IMR-90 (cell line): ENCODE data around the gene MMRN1. TPM values are rescaled to one million over a fixed set of nuclear protein-coding genes. Genes with fewer than 3 reads are reported as not detected.

ENCODE experiments used
- ATAC-seq: fragments of 200-7000 bp; cut with Tn5 transposase; 2 replicates; pipeline ENCODE4 v1.9.1; 2020; ENCODE audit warnings: low read depth, mild to moderate bottlenecking, moderate library complexity
- BruUV-seq: library from RNA; stranded (reverse); fragments of 400-500 nt; replicated peaks from 2 replicates; lab custom pipeline; 2021; lab: Mats Ljungman, UMichigan
- CTCF ChIA-PET: fragments of 300-600 bp; formaldehyde crosslinking; extraction: SDS; loops from one replicate; lab custom pipeline; 2021; ENCODE audit warnings: antibody characterized with exemption; lab: Yijun Ruan, JAX
- POLR2A ChIA-PET: fragments of 300-600 bp; sonication (Branson Sonifier 250); formaldehyde crosslinking; loops from one replicate; lab custom pipeline; 2022; ENCODE audit warnings: antibody characterized with exemption; ENCODE audit not compliant: unreplicated experiment; lab: Charles Lee
- DNase-seq: peaks from one replicate; pipeline ENCODE4 v3.0.0; 2013
- H2AFZ ChIP-seq: replicated peaks from 2 replicates; pipeline ENCODE3; 2013; ENCODE audit warnings: low read length, mild to moderate bottlenecking; ENCODE audit not compliant: poor library complexity
- H2AK5ac ChIP-seq: 2 replicates; pipeline ENCODE4 v1.6.1; 2013; ENCODE audit warnings: low read depth, low read length, inconsistent platforms
- H2AK9ac ChIP-seq: replicated peaks from 2 replicates; pipeline ENCODE3; 2013; ENCODE audit warnings: mild to moderate bottlenecking, low read depth, low read length, moderate library complexity; ENCODE audit not compliant: poor library complexity
- H2BK120ac ChIP-seq: 2 replicates; pipeline ENCODE4 v1.6.1; 2013; ENCODE audit warnings: low read depth, low read length, inconsistent platforms
- H2BK15ac ChIP-seq: 3 replicates; pipeline ENCODE4 v1.6.1; 2013; ENCODE audit warnings: low read depth, low read length, inconsistent platforms
- H2BK20ac ChIP-seq: 2 replicates; pipeline ENCODE4 v1.6.1; 2013; ENCODE audit warnings: low read depth, mild to moderate bottlenecking, inconsistent platforms, low read length, moderate library complexity
- H2BK5ac ChIP-seq: 2 replicates; pipeline ENCODE4 v1.6.1; 2013; ENCODE audit warnings: mild to moderate bottlenecking, low read depth, low read length, inconsistent platforms; ENCODE audit not compliant: poor library complexity, severe bottlenecking
- H3K14ac ChIP-seq: replicated peaks from 2 replicates; pipeline ENCODE4 v1.6.1; 2013; ENCODE audit warnings: low read depth, low read length, inconsistent platforms
- H3K18ac ChIP-seq: 2 replicates; pipeline ENCODE4 v1.6.1; 2013; ENCODE audit warnings: low read depth, low read length, control low read depth
- H3K23ac ChIP-seq: 2 replicates; pipeline ENCODE4 v1.6.1; 2013; ENCODE audit warnings: low read depth, low read length, inconsistent platforms
- H3K27ac ChIP-seq: 2 replicates; pipeline ENCODE4 v1.5.1; 2013; ENCODE audit warnings: mild to moderate bottlenecking, control low read depth, low read length; ENCODE audit not compliant: insufficient read depth
- H3K27me3 ChIP-seq: 2 replicates; pipeline ENCODE4 v1.6.1; 2013; ENCODE audit warnings: low read length; ENCODE audit not compliant: control insufficient read depth, insufficient read depth
- H3K36me3 ChIP-seq: 2 replicates; pipeline ENCODE4 v1.6.1; 2013; ENCODE audit warnings: low read length, mixed read lengths; ENCODE audit not compliant: control insufficient read depth, insufficient read depth
- H3K4ac ChIP-seq: 2 replicates; pipeline ENCODE4 v1.6.1; 2013; ENCODE audit warnings: low read depth, low read length, inconsistent platforms
- H3K4me1 ChIP-seq: 2 replicates; pipeline ENCODE4 v1.6.1; 2013; ENCODE audit warnings: low read length, mixed read lengths; ENCODE audit not compliant: control insufficient read depth, insufficient read depth
- H3K4me2 ChIP-seq: 2 replicates; pipeline ENCODE4 v1.6.1; 2013; ENCODE audit warnings: low read depth, mild to moderate bottlenecking, control low read depth, low read length, moderate library complexity
- H3K4me3 ChIP-seq: 2 replicates; pipeline ENCODE4 v1.5.1; 2013; ENCODE audit warnings: low read depth, mild to moderate bottlenecking, control low read depth, low read length, moderate library complexity; ENCODE audit not compliant: insufficient read depth
- H3K56ac ChIP-seq: 2 replicates; pipeline ENCODE4 v1.6.1; 2013; ENCODE audit warnings: low read length, inconsistent platforms; ENCODE audit not compliant: insufficient read depth; ENCODE audit errors: extremely low read depth
- H3K79me1 ChIP-seq, 2 experiments: 2 replicates each; pipeline ENCODE4 v1.6.1; 2013; ENCODE audit warnings: low read length in 2 of 2, inconsistent platforms in 1 of 2, low read depth in 1 of 2
- H3K9ac ChIP-seq: 2 replicates; pipeline ENCODE4 v1.6.1; 2013; ENCODE audit warnings: low read depth, low read length, control low read depth
- H3K9me1 ChIP-seq: 2 replicates; pipeline ENCODE4 v1.6.1; 2013; ENCODE audit warnings: low read length, inconsistent platforms; ENCODE audit not compliant: insufficient read depth
- H3K9me3 ChIP-seq: 2 replicates; pipeline ENCODE4 v1.6.1; 2013; ENCODE audit warnings: low read length; ENCODE audit not compliant: control insufficient read depth, insufficient read depth
- H4K20me1 ChIP-seq: 2 replicates; pipeline ENCODE4 v1.6.1; 2013; ENCODE audit warnings: low read length, inconsistent platforms; ENCODE audit not compliant: insufficient read depth
- H4K5ac ChIP-seq: 2 replicates; pipeline ENCODE4 v1.6.1; 2013; ENCODE audit warnings: mild to moderate bottlenecking, low read depth, low read length, control low read depth
- H4K8ac ChIP-seq, 2 experiments: 2 replicates each; pipeline ENCODE4 v1.6.1; 2013; ENCODE audit warnings: low read depth in 2 of 2, low read length in 2 of 2, control low read depth in 1 of 2, inconsistent platforms in 1 of 2
- H4K91ac ChIP-seq: 2 replicates; pipeline ENCODE4 v1.6.1; 2013; ENCODE audit warnings: low read depth, low read length, inconsistent platforms; ENCODE audit not compliant: insufficient read depth
- BHLHE40 ChIP-seq: fragments of 150-350 bp; IDR thresholded peaks from 2 replicates; pipeline ENCODE4 v1.6.1; 2016; ENCODE audit warnings: mild to moderate bottlenecking, low read depth, low read length
- CEBPB ChIP-seq: IDR thresholded peaks from 2 replicates; pipeline ENCODE4 v1.6.1; 2012; ENCODE audit warnings: low read depth, low read length, improper control_type of control experiment
- CHD1 ChIP-seq: IDR thresholded peaks from 2 replicates; pipeline ENCODE4 v1.6.1; 2012; ENCODE audit warnings: low read depth, low read length, improper control_type of control experiment
- CTCF ChIP-seq: conservative IDR thresholded peaks from 2 replicates; pipeline ENCODE4 v1.5.1; 2012; ENCODE audit warnings: mild to moderate bottlenecking, low read depth, low read length, improper control_type of control experiment
- ELK1 ChIP-seq: fragments of 150-350 bp; IDR thresholded peaks from 2 replicates; pipeline ENCODE4 v1.6.1; 2016; ENCODE audit warnings: low read depth, mild to moderate bottlenecking, low read length, moderate library complexity, borderline replicate concordance
- FOS ChIP-seq: fragments of 150-350 bp; IDR thresholded peaks from 2 replicates; pipeline ENCODE4 v1.6.1; 2016; ENCODE audit warnings: low read depth, low read length
- MAFK ChIP-seq: IDR thresholded peaks from 2 replicates; pipeline ENCODE4 v1.6.1; 2012; ENCODE audit warnings: low read depth, low read length, improper control_type of control experiment
- MAZ ChIP-seq: IDR thresholded peaks from 2 replicates; pipeline ENCODE4 v1.6.1; 2012; ENCODE audit warnings: low read depth, mild to moderate bottlenecking, low read length, improper control_type of control experiment, moderate library complexity, borderline replicate concordance
- MXI1 ChIP-seq: IDR thresholded peaks from 2 replicates; pipeline ENCODE4 v1.6.1; 2012; ENCODE audit warnings: low read depth, mild to moderate bottlenecking, low read length, moderate library complexity, borderline replicate concordance
- NFE2L2 ChIP-seq: fragments of 150-350 bp; IDR thresholded peaks from 2 replicates; pipeline ENCODE4 v1.6.1; 2016; ENCODE audit warnings: low read depth, mild to moderate bottlenecking, low read length
- POLR2A ChIP-seq: IDR thresholded peaks from 2 replicates; pipeline ENCODE4 v1.6.1; 2012; ENCODE audit warnings: mild to moderate bottlenecking, low read depth, low read length
- RAD21 ChIP-seq: IDR thresholded peaks from 2 replicates; pipeline ENCODE4 v1.6.1; 2012; ENCODE audit warnings: low read length, improper control_type of control experiment
- RCOR1 ChIP-seq: IDR thresholded peaks from 2 replicates; pipeline ENCODE4 v1.6.1; 2012; ENCODE audit warnings: mild to moderate bottlenecking, low read length, improper control_type of control experiment; ENCODE audit not compliant: insufficient replicate concordance
- RFX5 ChIP-seq: IDR thresholded peaks from 2 replicates; pipeline ENCODE4 v1.8.0; 2012; ENCODE audit warnings: low read depth, mild to moderate bottlenecking, low read length, moderate library complexity
- SMC3 ChIP-seq: fragments of 150-350 bp; IDR thresholded peaks from 2 replicates; pipeline ENCODE4 v1.6.1; 2016; ENCODE audit warnings: low read depth, mild to moderate bottlenecking, antibody characterized with exemption, low read length, moderate library complexity
- USF2 ChIP-seq: fragments of 150-350 bp; IDR thresholded peaks from 2 replicates; pipeline ENCODE4 v1.6.1; 2017; ENCODE audit warnings: mild to moderate bottlenecking, antibody characterized with exemption, low read length, low read depth
- WGBS, 2 experiments: methylation state at CpG; one replicate each; pipeline versions ENCODE4 v1.1.5 to v1.1.7; 2013; ENCODE audit warnings: missing lambda C conversion rate in 2 of 2; ENCODE audit not compliant: insufficient read length in 1 of 2; ENCODE audit errors: extremely low coverage in 2 of 2; 5-methylcytosine and 5-hydroxymethylcytosine counted together
- dilution Hi-C: fragments of 300-500 bp; cut with HindIII; formaldehyde crosslinking; loops from one replicate; pipeline ENCODE4 v1.14.3; 2018; ENCODE audit warnings: low sequenced_read_pairs; ENCODE audit not compliant: unreplicated experiment
- in situ Hi-C: fragments of 300-500 bp; cut with MboI; formaldehyde crosslinking; loops from 3 replicates; pipeline ENCODE4 v1.14.3; 2019; ENCODE audit warnings: low sequenced_read_pairs, inconsistent platforms, mixed read lengths
- intact Hi-C: fragments of 100-400 bp; cut with micrococcal nuclease; formaldehyde crosslinking; loops from 2 replicates; pipeline ENCODE4 v1.10.0; 2022
- polyA plus RNA-seq, 3 experiments: library from polyadenylated mRNA; depleted of rRNA; stranded (reverse); fragments of >200 nt; gene quantifications; 2 replicates each; pipeline ENCODE4 v1.2.3, GENCODE V29; 2012; ENCODE audit warnings: low replicate concordance in 1 of 3
- total RNA-seq: library from RNA; depleted of rRNA; stranded (reverse); fragments of >200 nt; gene quantifications from 2 replicates; pipeline ENCODE4 v1.2.3, GENCODE V29; 2012

MMRN1 gene
- total and polyA plus RNA-seq, 2 of the 4 experiments (the other 2 are of a cell fraction): not detected

GRCh38 chr4:89922848-89923416, 28.3 kb downstream of the MMRN1 start:
- Histone ChIP-seq H3K36me3 (no peaks in the 10 kb centered on the region), H3K56ac (no peak overlapping the region), H3K79me1 (no peaks in the 10 kb centered on the region), H3K23ac (no peak overlapping the region), H2BK120ac (no peak overlapping the region), H3K4me1 (no peaks in the 10 kb centered on the region), H2BK20ac (no peak overlapping the region), H3K9me1 (no peaks in the 10 kb centered on the region), H2BK5ac (no peak overlapping the region), H2AK9ac (no peak overlapping the region), H3K4ac (no peak overlapping the region), H4K20me1 (no peaks in the 10 kb centered on the region), H3K14ac (no peak overlapping the region), H4K91ac (no peak overlapping the region), H2AFZ (no peak overlapping the region), H3K4me2 (no peak overlapping the region), H4K5ac (no peak overlapping the region), H3K18ac (no peak overlapping the region), H2AK5ac (no peak overlapping the region), H3K4me3 (no peak overlapping the region), H3K9ac (no peak overlapping the region), H2BK15ac (no peak overlapping the region), H3K27ac (no peak overlapping the region), H4K8ac (no peak overlapping the region), H3K9me3 (no peaks in the 10 kb centered on the region), H3K27me3 (no peaks in the 10 kb centered on the region)
- TF ChIP-seq RAD21 (no peak), RCOR1 (no peak), MAFK (no peak), CEBPB (no peak), CTCF (no peak), ELK1 (no peak), POLR2A (no peak), CHD1 (no peak), MXI1 (no peak), FOS (no peak), NFE2L2 (no peak), RFX5 (no peak), BHLHE40 (no peak), USF2 (no peak), MAZ (no peak), SMC3 (no peak)
- no peak for ATAC-seq
- POLR2A ChIA-PET: no interaction called here
- BruUV-seq: no TSS peak
- 60% methylated on average over 3 of the region's 5 CpGs; no CpG with 5 or more reads in 1 of the 2 experiments for WGBS, 2 experiments
- dilution Hi-C loops (no loop called here), intact Hi-C loops (no loop called here), in situ Hi-C loops (loop anchor here (25.0 kb wide), 1 partner anchor 686 kb away; no protein-coding TSS in a partner anchor)
- no peak for DNase-seq
- CTCF ChIA-PET: no interaction called here
